EL (cell line): ENCODE results near the gene CELF5.
"Not testable (repeated sequence)": the region's sequence is repeated elsewhere in the genome, so short reads cannot be mapped to it uniquely, and the experiment has no call there.

Experiments used
- DNase-seq: peaks from one replicate; pipeline ENCODE4 v3.0.0-alpha.2; 2016

CELF5 gene

GRCh38 chr19:3208317-3209207 lies 15.9 kb upstream of the CELF5 start:
- DNase-seq = no peak

- DNase-seq = peak; percentile 37
These were observed 14.0 kb upstream of the CELF5 start for GRCh38 chr19:3210347-3211017.

DNA sequence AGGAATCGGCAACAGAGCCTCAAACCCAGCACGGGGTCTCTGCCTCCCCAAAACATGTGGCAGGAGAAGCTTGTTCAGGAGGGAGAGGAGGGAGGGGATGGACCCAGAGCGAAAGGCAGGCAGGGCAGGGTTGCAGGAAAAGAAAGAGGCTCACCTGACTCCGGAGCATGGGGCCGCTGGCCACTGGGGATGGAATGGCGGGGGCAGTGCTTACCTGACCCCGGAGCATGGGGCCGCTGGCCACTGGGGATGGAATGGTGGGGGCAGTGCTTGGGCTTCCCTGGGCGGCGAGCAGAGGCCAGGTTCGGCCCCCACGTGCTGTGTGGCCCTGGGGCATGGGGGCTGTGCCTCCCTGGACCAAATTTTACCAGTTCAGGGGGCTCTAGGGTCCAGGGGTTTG lies 13.3 kb upstream of the CELF5 start:
- DNase-seq = no peak

DNA sequence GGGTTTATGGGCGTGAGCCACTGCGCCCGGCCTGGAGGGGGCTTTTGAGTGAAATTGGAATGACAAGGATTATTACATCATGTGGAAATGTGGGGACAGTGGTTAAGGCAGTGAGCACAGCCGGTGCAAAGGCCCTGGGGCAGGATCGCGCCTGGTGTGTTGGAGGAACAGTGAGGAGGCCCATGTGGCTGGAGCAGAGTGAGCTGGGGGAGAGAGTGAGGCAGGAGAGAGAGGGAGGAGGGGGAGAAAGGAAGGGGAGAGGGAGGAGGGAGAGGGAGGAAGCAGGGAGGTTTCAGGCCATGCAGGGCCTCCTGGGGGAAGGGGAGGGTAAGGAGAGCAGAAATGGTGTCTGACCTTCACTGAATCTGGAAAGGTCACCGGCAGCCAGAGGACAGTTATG lies 11.3 kb upstream of the CELF5 start:
- DNase-seq = no peak

- no peak for DNase-seq
These were observed 7.6 kb upstream of the CELF5 start for GRCh38 chr19:3216874-3217273.

DNA sequence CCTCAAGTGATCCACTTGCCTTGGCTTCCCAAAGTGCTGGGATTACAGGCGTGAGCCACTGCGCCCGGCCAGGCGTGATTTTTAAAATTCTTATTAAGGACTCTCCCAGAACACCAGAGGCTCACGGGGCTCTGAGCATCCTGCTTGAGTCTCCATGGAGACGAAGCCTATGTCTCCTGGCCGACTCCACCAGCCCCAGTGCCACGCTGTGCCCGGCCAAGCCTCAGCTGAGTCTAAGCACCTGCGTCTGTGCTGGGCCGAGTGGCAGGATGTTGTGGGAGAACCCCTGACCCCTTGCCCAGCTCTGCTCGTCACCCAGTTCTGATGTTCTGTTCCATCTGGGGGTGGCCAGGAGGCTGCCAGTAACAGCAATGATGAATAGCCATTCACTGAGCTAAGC lies 3.9 kb upstream of the CELF5 start:
- DNase-seq = no peak

DNA sequence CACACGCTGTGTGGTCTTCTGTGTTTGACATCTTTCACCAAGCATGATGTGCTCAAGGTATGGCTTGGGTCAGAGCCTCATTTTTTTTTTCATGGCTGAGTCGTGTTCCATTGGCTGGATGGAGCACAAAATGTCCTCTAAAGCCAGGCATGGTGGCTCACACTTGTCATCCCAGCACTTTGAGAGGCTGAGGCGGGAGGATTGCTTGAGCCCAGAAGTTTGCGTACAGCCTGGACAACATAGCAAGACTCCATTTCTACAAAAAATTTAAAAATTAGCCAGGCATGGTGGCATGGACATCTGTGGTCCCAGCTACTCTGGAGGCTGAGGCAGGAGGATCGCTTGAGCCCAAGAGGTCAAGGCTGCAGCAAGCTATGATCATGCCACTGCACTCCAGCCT lies 2.9 kb upstream of the CELF5 start:
- DNase-seq = not testable (repeated sequence)

- no peak for DNase-seq
These were observed 1.8 kb upstream of the CELF5 start for GRCh38 chr19:3222709-3223108.

DNA sequence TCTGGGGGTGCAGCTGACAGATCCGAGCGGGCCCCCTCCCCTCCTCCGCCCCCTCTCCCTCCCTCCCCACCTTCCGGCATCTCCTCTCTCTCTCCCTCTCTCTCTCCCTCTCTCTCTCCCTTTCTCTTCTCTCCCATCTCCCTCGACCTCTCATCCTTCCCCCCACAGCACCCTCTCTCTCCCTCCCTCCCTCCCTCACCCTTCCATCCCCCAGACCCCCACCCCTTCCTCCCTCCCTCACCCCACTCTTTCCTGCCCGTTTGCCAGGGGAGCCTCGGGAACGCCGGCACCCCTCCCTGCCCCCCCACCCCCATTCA lies 666 bp downstream of the CELF5 start:
- DNase-seq = no peak

GRCh38 chr19:3225677-3226093 lies 1.2 kb downstream of the CELF5 start:
- DNase-seq = no peak

DNA sequence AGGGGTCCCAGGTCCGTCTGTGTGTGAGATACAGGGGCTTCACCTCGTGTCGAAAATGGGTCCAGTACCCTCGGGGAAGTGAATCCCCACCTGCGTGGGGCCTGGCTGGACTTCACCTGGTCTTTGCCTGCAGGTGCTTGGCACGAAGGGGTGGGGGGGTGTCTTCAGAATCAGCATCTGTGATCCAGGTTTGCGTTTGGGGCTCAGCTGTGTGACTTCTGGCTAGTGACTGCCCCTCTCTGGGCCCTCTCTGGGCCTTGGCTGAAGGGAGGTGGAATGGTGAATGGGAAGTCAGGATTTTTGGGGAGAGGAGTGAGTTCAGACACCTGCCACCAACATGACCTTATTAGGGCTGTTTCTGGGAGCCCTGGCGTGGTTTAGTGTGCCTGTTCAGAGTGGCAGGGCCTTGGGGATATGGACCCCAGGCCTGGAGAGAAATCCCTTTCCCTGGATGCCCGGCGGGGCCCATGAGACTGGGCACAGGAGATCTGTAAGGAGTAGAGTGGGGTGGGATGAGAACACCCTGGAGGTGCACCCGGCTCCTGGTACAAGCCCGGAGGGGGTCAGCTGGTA lies 2.7 kb downstream of the CELF5 start:
- DNase-seq = no peak

DNA sequence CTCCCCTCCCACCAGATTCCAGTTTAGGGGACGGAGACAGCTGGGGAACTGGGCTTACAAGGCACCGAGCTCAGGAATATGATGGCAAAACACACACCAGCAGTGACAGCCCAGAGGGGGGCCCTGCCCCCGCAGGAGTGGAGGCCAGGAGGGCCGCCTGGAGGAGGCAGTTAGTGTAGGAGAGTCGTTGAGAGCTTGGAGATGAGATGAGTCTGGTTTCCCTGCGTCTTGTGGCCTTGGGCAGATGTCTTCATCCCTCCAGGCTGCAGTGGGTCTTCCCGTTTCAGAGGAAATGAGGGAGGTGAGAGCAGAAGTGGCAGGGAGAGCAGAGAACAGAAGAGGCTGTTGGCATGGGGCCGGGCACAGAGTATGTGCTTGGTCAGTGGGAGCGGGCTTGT lies 4.9 kb downstream of the CELF5 start:
- DNase-seq = no peak

GRCh38 chr19:3229888-3230496 lies 5.5 kb downstream of the CELF5 start:
- DNase-seq = no peak

- DNase-seq = no peak
These were observed 6.8 kb downstream of the CELF5 start for GRCh38 chr19:3231288-3231687.

DNA sequence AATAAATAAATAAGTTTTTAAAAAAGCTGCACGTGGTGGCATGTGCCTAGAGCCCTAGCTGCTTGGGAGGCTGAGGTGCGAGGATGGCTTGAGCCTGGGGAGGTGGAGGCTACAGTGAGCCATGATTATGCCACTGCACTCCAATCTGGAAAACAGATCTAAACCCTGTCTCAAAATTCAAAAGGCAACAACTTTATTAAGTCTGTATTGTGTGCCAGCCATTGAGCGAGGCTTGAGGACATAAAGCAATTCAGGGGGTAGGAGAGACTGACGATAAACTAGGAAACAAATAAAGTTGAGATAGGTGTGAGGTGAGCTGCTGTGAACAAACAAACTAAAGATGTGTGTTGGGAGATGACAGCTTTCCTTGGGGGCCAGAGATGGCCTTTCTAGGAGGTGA lies 8.7 kb downstream of the CELF5 start:
- no peak for DNase-seq

DNA sequence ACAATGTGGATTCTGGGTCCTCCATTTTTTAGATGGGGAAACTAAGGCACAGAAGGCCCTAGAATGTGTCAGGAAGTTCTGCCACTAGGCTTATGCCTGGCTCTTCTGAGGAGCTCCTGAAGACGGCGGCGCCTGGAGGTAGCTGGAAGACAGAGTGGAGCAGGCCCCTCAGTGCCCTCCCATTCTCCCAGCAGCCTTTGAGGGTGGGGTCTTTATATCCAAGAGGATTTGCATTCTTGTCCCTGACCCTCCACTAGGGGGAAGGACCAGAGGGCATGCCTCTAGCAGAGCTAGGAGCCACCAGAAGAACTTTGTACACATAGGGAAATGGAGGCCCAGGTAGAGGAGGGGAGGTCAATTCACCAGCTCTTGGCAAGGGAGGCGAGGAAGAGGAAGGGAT lies 9.4 kb downstream of the CELF5 start:
- DNase-seq = no peak

DNA sequence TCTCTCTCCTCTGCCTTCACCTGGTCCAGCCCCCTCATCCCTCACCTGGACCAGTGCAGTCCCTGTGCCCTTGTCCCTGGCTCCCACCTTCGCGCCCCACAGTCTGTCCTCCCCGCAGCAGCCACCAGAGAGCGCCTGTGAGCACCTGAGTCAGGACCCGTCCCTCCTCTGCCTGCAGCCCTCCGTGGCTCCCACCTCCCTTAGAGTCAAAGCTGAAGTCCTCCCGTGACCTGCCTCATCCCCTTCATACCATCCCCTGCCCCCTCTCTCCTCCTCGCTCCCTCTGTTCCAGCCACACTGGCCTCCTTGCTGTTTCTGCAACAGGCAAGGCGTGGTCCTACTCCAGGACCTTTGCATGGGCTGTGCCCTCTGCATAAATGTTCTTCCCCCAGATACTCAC lies 10.3 kb downstream of the CELF5 start:
- DNase-seq = no peak

DNA sequence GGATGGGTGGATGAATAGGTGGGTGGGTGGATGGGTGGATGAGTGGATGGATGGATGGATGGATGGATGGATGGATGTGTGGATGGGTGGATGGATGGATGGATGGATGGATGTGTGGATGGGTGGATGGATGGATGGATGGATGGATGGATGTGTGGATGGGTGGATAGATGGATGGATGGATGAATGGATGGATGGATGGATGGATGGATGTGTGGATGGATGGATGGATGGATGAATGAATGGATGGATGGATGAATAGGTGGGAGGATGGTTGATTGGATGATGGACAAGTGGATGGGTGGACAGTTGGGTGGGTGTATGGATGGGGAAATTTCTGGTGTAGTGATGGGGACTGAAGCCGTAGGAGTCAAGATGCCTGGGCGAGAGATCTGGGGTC lies 11.1 kb downstream of the CELF5 start:
- DNase-seq = not testable (repeated sequence)

GRCh38 chr19:3236272-3236671 lies 11.8 kb downstream of the CELF5 start:
- no peak for DNase-seq

- no peak for DNase-seq
These were observed 13.7 kb downstream of the CELF5 start for GRCh38 chr19:3238066-3238561.

DNA sequence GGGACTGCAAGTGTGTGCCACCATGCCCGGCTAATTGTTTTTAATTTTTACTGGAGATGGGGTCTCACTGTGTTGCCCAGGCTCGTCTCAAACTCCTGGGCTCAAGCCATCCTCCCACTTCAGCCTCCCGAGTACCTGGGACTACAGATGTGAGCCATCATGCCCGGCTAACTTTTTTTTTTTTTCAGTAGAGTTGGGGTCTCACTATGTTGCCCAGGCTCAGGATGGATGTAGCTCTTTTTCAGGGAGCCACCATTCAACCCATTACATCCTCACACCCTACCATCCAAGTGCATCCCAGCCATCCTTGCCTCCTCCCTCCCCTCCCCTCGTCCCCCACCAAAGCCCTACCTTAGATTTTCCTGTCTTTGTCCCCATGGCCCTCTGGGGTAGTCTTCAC lies 14.9 kb downstream of the CELF5 start:
- no peak for DNase-seq

GRCh38 chr19:3243819-3244700 lies 19.6 kb downstream of the CELF5 start:
- peak; percentile 39 for DNase-seq

GRCh38 chr19:3245050-3245449 lies 20.6 kb downstream of the CELF5 start:
- no peak for DNase-seq
